MV-4-11 (cell line): ENCODE measurements around the gene PLTP.
"Not testable (repeated sequence)": the region's sequence is repeated elsewhere in the genome, so short reads cannot be mapped to it uniquely, and the experiment has no call there.

ENCODE experiments used
- DNase-seq: peaks from one replicate; lab custom pipeline; 2025; lab: John Stamatoyannopoulos, UW

Gene PLTP

GRCh38 chr20:45920462-45921336 lies 8.7 kb upstream of the PLTP start:
- peak; percentile 82 for DNase-seq

- DNase-seq: no peak
These were observed 7.8 kb upstream of the PLTP start for GRCh38 chr20:45919542-45920399.

DNA sequence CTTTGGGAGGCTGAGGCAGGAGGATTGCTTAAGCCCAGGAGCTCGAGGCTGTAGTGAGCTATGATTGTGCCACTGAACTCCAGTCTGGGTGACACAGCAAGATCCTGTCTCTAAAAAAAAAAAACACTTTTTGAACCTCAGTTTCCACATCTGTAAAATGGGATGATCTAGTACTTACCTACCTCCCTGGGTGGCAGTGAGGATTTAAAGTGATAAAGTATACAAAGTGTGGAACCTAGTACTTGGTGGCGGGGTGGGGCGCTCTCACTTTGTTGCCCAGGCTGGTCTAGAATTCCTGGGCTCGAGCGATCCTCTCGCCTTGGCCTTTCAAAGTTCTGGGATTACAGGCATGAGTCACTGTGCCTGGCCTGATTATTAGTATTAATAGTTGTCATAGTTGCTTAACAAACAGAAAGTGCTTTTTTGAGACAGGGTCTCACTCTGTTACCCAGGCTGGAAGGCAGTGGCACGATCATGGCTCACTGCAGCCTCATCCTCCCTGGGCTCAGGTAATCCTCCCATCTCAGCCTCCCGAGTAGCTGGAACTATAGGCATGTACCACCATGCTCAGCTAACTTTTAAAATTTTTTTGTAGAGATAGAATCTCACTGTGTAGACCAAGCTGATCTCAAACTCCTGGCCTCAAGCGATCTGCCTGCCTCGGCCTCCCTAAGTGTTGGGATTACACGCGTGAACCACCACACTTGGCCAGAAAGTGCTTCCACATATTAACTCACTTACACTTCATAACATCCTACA lies 7.0 kb upstream of the PLTP start:
- DNase-seq: no peak

GRCh38 chr20:45918182-45918737 lies 6.3 kb upstream of the PLTP start:
- DNase-seq: peak; percentile 81

DNA sequence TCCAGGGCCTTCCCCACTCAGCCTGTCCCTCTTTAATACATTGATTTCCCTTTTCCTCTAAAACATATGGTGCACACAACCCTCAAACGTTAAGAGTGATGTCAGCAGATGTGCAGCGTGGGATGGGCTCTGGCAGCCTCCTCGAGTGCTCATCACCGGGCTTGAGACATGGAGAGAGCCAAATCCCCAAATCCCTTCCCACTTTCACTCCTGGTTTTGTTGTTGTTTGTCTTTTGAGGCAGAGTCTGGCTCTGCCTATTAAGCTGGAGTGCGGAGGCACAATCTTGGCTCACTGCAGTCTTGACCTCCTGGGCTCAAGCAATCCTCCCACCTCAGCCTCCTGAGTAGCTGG lies 5.8 kb upstream of the PLTP start:
- no peak for DNase-seq

- peak; percentile 58 for DNase-seq
These were observed 1.2 kb upstream of the PLTP start for GRCh38 chr20:45913116-45913515.

DNA sequence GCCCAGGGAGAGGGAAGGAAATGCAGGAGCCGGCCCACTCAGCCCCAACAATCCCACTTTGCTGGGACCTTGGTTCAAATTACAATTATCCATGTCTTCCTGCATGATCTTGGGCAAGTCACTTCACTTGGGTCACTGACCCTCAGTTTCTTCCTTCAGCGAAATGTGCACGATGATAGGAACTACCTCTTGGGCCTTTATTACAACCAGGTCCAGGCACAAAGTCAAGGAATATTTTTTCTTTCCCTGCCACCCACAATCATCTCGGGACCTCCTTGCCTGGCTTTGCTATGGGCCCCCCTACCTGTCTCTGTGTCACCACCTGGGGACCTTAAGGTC lies 358 bp upstream of the PLTP start:
- no peak for DNase-seq

GRCh38 chr20:45910670-45911485 lies 1.1 kb downstream of the PLTP start:
- DNase-seq: peak; percentile 100

DNA sequence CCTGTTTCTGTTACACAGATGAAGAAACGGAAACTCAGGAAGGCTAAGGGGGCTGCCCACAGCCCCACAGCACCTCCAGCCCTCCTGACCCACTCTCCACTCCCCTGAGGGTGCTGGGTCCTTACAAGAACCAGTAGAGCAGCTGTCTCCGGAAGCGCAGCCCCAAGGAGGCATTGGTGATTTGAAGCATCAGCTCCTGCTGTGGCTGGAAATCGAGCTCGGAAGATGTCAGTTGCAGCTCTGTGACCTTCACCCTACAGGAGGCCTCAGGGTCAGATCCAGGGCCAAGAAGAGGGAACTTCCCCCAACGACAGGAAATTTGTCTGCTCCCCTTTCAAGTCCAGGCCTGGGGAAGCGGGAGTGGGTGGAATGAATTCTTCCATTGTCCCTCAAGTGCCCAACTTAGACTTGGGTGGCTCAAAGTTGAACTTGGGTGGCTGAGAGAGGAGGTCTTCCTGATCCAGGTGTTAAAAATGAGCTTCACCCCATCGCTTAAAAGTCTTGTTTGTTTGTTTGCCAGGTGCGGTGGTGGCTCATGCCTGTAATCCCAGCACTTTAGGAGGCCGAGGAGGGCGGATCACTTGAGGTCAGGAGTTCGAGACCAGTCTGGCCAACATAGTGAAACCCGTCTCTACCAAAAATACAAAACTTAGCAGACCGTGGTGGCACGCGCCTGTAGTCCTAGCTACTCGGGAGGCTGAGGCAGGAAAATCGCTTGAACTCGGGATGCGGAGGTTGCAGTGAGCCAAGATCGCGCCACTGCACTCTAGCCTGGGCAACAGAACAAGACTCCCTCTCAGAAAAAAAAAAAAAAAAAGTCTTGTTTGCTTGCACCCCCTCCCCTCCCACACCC lies 1.9 kb downstream of the PLTP start:
- no peak for DNase-seq

- DNase-seq: no peak
These were observed 2.6 kb downstream of the PLTP start for GRCh38 chr20:45909336-45909808.

- DNase-seq: no peak
These were observed 3.9 kb downstream of the PLTP start for GRCh38 chr20:45908084-45908483.

DNA sequence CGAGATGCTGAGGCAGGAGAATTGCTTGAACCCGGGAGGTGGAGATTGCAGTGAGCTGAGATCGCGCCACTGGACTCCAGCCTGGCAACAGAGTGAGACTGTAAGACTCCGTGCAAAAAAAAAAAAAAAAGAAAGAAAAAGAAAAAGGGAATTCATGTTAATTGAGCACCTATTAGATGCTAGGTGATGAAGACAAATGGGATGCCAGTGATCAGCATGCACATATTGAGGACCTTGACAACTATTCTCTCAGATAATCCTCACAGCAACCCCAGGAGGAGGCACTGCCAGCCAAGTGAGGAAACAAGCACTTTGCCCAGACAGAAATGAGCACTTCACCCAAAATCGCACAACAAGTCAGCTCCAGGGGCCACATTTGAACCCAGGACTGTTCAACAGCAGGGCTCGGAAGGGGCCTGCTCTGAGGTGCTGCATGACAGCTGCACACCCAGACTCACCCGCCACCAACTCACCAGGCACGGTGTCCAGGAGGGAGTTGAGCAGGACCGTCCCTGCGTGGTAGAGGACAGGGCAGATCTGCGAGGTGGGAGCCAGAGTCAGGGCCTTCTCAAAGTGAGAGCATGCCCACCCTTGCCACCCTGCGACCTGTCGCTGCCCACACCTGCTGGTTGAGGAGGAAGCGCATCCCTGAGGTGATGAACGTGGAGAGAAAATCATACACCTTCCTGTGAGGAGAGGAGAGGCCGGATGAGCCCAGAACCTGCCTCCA lies 4.6 kb downstream of the PLTP start:
- DNase-seq: no peak

DNA sequence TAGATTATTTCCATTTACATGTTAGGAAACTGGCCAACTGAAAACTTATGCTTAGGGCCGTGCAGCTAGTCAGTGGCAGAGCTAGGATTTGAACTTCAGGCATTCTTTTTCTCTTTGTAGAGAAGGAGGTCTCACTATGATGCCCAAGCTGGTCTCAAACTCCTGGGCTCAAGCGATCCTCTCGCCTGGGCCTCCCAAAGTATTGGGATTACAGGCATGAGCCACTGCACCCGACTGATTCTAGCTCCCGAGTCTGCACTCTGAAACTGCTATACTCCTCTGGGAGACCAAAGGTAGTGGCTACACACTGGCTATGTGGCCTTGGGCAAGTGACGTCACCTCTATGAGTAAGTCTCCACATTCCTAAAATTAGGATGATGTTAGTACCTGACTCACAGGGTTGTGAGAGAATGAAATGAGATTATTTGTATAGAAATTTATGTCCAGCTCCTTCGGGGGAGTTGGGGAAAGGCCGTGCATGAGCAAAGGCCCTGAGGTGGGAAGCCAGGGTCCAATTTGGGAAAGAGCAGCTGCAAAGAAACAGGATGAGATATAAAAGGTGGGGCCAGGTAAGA lies 6.4 kb downstream of the PLTP start:
- no peak for DNase-seq

GRCh38 chr20:45904583-45905504 lies 7.1 kb downstream of the PLTP start:
- DNase-seq: no peak

DNA sequence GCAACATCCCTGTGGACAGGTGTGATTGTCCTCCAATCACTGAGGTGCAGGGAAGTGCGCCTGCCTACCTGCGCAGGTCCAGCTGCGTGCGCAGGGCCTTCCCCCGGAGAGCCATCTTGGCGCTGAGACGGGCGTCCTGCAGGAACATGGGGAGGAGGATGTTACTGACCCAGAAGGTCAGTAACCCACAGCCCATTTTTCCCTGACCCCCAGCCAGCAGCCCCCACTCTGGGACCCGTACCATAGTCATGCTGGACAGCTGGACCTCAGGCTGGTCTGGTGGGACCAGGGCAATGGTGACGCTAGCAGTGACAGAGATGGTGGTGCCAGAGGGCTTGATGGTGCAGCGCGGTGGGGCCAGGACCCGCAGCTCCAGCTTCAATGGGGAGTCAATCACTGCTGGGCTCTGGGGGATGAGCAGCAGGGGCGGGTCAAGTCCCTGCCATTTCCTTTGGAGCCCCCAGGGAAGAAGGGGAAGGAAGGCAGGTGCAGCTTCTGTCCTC lies 9.7 kb downstream of the PLTP start:
- DNase-seq: no peak

DNA sequence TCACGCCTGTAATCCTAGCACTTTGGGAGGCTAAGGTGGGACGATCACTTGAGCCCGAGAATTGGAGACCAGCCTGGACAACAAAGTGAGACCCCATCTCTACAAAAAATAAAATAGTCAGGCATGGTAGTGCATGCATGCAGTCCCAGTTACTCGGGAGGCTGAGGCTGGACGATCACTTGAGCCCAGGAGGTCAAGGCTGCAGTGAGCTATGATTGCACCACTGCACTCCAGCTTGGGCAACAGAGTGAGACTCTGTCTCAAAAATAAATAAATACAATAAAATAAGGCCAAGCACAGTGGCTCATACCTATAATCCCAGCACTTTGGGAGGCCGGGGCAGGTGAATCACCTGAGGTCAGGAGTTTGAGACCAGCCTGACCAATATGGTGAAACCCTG lies 10.6 kb downstream of the PLTP start:
- not testable (repeated sequence) for DNase-seq

- DNase-seq: no peak
These were observed 12.7 kb downstream of the PLTP start for GRCh38 chr20:45899046-45899835.
